ENCODE results near the gene PRAMEF11.
"Not testable (repeated sequence)": the region's sequence is repeated elsewhere in the genome, so short reads cannot be mapped to it uniquely, and the experiment has no call there.

The PRAMEF11 gene

DNA sequence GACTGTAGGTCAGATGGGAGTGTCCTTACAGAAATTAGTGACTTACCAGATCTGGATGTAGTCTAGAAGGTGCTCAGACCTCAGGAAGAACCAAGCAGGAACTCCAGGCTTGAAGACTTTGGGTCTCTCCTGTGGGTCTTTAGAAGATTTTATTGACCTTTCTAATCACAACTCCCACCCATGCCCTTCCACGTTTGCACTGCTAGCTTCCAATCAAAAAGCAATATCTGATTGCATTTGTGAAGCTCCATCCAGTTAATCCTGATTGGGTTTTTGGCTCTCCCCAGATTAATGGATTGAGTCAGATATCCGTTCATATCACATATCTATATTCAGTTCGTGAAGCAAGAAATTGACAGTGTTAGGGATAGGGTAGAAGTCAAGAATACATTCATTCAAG lies at the start of gene PRAMEF11:
TSS of gene PRAMEF11 (minus strand) at position 101 of the 400 bp plus-strand sequence. CDS start 2,621 bp downstream, outside the sequence.
- not testable (repeated sequence) for H3K27ac ChIP-seq (ENCODE audit: low read depth, low read length); H3K36me3 ChIP-seq (ENCODE audit: control insufficient read depth in 5 of 5, insufficient read depth in 5 of 5, low read length in 5 of 5); H3K9ac ChIP-seq (ENCODE audit: low read length in 5 of 5); H3K4me1 ChIP-seq (ENCODE audit: control insufficient read depth in 5 of 5, insufficient read depth in 5 of 5, low read length in 5 of 5); H3K27me3 ChIP-seq (ENCODE audit: control insufficient read depth in 5 of 5, insufficient read depth in 4 of 5, low read length in 5 of 5); H3K4me3 ChIP-seq (ENCODE audit: low read depth in 1 of 5, low read length in 5 of 5); H3K9me3 ChIP-seq (ENCODE audit: control insufficient read depth in 5 of 5, low read length in 5 of 5)

DNA sequence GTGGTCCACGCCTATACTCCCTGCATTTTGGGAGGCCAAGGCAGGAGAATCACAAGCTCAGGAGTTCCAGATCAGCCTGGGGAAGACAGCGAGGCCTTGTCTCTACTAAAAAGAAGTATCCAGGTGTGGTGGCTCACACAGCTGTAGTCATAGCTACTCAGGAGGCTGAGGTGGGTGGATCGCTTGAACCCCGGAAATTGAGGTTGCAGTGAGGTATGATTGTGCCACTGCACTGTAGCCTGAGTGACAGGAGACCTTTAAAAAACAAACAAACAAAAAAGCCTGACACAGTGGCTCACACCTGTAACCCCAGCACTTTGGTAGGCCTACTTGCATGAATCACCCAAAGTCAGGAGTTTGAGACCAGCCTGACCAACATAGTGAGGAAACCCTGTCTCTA lies 47.2 kb upstream of the PRAMEF11 start:
- not testable (repeated sequence) for H3K27me3 ChIP-seq (ENCODE audit: control insufficient read depth in 5 of 5, insufficient read depth in 4 of 5, low read length in 5 of 5); H3K9me3 ChIP-seq (ENCODE audit: control insufficient read depth in 5 of 5, low read length in 5 of 5); H3K4me3 ChIP-seq (ENCODE audit: low read depth in 1 of 5, low read length in 5 of 5); H3K36me3 ChIP-seq (ENCODE audit: control insufficient read depth in 5 of 5, insufficient read depth in 5 of 5, low read length in 5 of 5); H3K4me1 ChIP-seq (ENCODE audit: control insufficient read depth in 5 of 5, insufficient read depth in 5 of 5, low read length in 5 of 5); H3K27ac ChIP-seq (ENCODE audit: low read depth, low read length); H3K9ac ChIP-seq (ENCODE audit: low read length in 5 of 5)

DNA sequence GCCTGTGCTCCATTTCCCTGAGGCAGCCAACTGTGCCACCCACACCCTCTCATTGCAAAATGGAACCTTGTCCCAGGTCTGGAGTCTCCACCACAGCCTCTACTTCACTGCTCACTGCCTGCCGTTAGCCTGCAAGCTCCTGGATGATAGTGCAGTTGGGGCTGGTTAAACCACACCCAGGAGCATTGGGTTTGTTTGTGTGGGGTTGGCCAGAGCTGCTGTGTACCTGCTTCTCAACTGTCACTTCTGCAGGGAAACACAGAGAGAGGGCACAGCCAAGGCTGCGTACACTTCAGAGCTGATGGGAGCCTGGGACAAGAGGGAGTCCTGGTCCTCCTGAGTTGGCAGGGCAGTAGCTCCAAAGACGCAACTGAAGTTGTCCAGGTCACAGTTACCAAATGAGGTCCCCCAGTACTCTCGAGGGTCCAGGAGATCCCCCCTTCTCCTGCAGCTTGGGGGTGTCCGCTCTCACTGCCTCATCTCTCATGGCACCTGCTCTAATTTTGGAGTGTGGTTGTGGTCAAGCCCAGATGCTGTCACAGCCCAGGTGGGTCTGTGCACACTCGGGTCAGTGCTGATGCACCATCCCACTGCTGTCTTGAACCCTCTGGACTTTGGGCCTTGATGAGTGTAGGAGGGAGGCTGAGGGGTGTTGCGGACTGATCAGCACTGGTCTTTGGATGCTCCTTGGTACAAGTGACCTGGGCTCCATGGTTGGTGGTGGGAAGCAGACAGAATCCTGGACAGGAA lies 32.1 kb upstream of the PRAMEF11 start:
- H3K27ac ChIP-seq (ENCODE audit: low read depth, low read length); H3K4me1 ChIP-seq (ENCODE audit: control insufficient read depth in 5 of 5, insufficient read depth in 5 of 5, low read length in 5 of 5); H3K27me3 ChIP-seq (ENCODE audit: control insufficient read depth in 5 of 5, insufficient read depth in 4 of 5, low read length in 5 of 5); H3K4me3 ChIP-seq (ENCODE audit: low read depth in 1 of 5, low read length in 5 of 5); H3K9me3 ChIP-seq (ENCODE audit: control insufficient read depth in 5 of 5, low read length in 5 of 5); H3K9ac ChIP-seq (ENCODE audit: low read length in 5 of 5); H3K36me3 ChIP-seq (ENCODE audit: control insufficient read depth in 5 of 5, insufficient read depth in 5 of 5, low read length in 5 of 5): not testable (repeated sequence)

DNA sequence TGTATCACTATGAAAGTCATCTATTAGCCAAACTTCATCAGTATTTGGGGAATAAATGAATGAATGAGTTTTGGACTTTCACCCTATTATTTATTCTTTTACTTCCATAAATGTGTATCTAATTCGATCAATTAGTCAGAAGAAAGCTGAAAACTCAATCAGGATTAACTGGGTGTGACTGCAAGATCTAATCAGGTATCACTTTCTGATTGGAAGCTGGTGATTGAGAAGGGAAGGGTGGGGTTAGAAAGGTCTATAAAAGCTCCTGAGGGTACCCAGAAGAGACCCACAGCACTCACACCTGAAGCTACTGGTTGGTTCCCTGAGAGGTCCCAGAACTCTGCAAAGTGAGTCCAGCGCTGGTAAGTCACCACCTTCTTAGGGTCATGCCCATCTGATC lies 25.6 kb upstream of the PRAMEF11 start, which contains the start of gene PRAMEF2:
TSS of gene PRAMEF2 (plus strand) at position 301 of the 400 bp plus-strand sequence. CDS start 1,924 bp downstream, outside the sequence.
- H3K27ac ChIP-seq (ENCODE audit: low read depth, low read length); H3K4me3 ChIP-seq (ENCODE audit: low read depth in 1 of 5, low read length in 5 of 5); H3K4me1 ChIP-seq (ENCODE audit: control insufficient read depth in 5 of 5, insufficient read depth in 5 of 5, low read length in 5 of 5); H3K36me3 ChIP-seq (ENCODE audit: control insufficient read depth in 5 of 5, insufficient read depth in 5 of 5, low read length in 5 of 5); H3K9ac ChIP-seq (ENCODE audit: low read length in 5 of 5); H3K9me3 ChIP-seq (ENCODE audit: control insufficient read depth in 5 of 5, low read length in 5 of 5); H3K27me3 ChIP-seq (ENCODE audit: control insufficient read depth in 5 of 5, insufficient read depth in 4 of 5, low read length in 5 of 5): not testable (repeated sequence)

DNA sequence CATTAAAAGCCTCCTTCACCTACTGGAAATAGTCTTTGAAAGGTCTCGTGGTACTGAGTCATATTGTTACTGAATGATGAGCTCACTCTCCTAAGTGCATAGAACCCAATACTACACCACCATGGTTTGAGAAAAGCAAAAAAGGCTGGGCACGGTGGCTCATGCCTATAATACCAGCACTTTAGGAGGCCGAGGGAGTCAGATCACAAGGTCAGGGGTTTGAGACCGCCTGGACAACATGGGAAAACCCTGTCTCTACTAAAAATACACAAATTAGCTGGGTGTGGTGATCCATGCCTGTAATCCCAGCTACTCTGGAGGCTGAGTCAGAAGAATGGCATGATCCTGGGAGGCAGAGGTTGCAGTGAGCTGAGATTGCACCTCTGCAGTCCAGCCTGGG lies 20.6 kb upstream of the PRAMEF11 start:
- H3K27me3 ChIP-seq (ENCODE audit: control insufficient read depth in 5 of 5, insufficient read depth in 4 of 5, low read length in 5 of 5), result peaks cover 0 to 2% (median 0%) of the 10 kb centered on the region in 5 donors
- no peak overlapping the region for H3K9ac ChIP-seq (ENCODE audit: low read length in 5 of 5)
- no peak overlapping the region for H3K27ac ChIP-seq (ENCODE audit: low read depth, low read length)
- no peak overlapping the region for H3K4me3 ChIP-seq (ENCODE audit: low read depth in 1 of 5, low read length in 5 of 5)
- peaks cover 0 to 5% (median 0%) of the 10 kb centered on the region in 5 donors for H3K9me3 ChIP-seq (ENCODE audit: control insufficient read depth in 5 of 5, low read length in 5 of 5)
- H3K36me3 ChIP-seq (ENCODE audit: control insufficient read depth in 5 of 5, insufficient read depth in 5 of 5, low read length in 5 of 5), result no peaks in the 10 kb centered on the region
- H3K4me1 ChIP-seq (ENCODE audit: control insufficient read depth in 5 of 5, insufficient read depth in 5 of 5, low read length in 5 of 5), result no peaks in the 10 kb centered on the region

DNA sequence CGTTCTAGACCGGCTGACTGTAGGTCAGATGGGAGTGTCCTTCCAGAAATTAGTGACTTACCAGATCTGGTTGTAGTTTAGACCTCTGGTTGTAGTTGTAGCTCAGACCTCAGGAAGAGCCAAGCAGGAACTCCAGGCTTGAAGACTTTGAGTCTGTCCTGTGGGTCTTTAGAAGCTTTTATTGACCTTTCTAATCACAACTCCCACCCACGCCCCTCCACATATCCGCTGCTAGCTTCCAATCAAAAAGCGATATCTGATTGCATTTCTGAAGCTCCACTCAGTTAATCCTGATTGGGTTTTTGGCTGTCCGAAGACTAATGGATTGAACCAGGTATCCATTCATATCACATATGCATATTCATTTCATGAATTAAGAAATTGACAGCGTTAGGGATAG lies 17.4 kb upstream of the PRAMEF11 start, which contains the start of gene HNRNPCL1:
TSS of gene HNRNPCL1 (minus strand) at position 101 of the 400 bp plus-strand sequence. CDS start 431 bp downstream, outside the sequence.
- not testable (repeated sequence) for H3K27me3 ChIP-seq (ENCODE audit: control insufficient read depth in 5 of 5, insufficient read depth in 4 of 5, low read length in 5 of 5); H3K9ac ChIP-seq (ENCODE audit: low read length in 5 of 5); H3K4me1 ChIP-seq (ENCODE audit: control insufficient read depth in 5 of 5, insufficient read depth in 5 of 5, low read length in 5 of 5); H3K36me3 ChIP-seq (ENCODE audit: control insufficient read depth in 5 of 5, insufficient read depth in 5 of 5, low read length in 5 of 5); H3K27ac ChIP-seq (ENCODE audit: low read depth, low read length); H3K9me3 ChIP-seq (ENCODE audit: control insufficient read depth in 5 of 5, low read length in 5 of 5); H3K4me3 ChIP-seq (ENCODE audit: low read depth in 1 of 5, low read length in 5 of 5)

DNA sequence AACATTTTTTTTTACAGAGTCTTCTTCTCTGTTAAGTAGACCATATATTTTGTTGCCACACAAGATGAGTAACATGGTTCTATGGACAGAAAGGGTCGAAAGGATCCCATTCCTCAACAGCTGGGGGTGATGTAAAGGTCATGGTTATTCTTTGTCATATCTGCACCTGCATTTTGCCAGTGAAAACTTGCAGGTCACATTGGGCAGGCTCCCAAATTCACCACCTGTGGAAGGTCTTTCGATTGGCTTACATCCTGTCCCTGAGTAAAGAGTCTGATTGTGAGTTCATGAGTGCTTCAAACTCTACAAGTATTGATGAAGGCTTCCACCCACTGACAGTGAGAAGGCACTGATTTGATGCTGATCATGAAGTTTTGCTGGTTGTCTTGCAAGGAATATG lies 2.0 kb upstream of the PRAMEF11 start:
- H3K27ac ChIP-seq (ENCODE audit: low read depth, low read length); H3K9me3 ChIP-seq (ENCODE audit: control insufficient read depth in 5 of 5, low read length in 5 of 5); H3K4me3 ChIP-seq (ENCODE audit: low read depth in 1 of 5, low read length in 5 of 5); H3K27me3 ChIP-seq (ENCODE audit: control insufficient read depth in 5 of 5, insufficient read depth in 4 of 5, low read length in 5 of 5); H3K9ac ChIP-seq (ENCODE audit: low read length in 5 of 5); H3K36me3 ChIP-seq (ENCODE audit: control insufficient read depth in 5 of 5, insufficient read depth in 5 of 5, low read length in 5 of 5); H3K4me1 ChIP-seq (ENCODE audit: control insufficient read depth in 5 of 5, insufficient read depth in 5 of 5, low read length in 5 of 5): not testable (repeated sequence)

DNA sequence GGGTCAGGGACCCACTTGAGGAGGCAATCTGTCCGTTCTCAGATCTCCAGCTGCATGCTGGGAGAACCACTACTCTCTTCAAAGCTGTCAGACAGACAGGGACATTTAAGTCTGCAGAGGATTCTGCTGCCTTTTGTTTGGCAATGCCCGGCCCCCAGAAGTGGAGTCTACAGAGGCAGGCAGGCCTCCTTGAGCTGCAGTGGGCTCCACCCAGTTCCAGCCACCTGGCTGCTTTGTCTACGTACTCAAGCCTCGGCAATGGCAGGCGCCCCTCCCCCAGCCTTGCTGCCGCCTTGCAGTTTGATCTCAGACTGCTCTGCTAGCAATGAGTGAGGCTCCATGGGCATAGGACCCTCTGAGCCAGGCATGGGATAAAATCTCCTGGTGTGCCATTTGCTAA lies 12.1 kb downstream of the PRAMEF11 start:
- H3K36me3 ChIP-seq (ENCODE audit: control insufficient read depth in 5 of 5, insufficient read depth in 5 of 5, low read length in 5 of 5); H3K9me3 ChIP-seq (ENCODE audit: control insufficient read depth in 5 of 5, low read length in 5 of 5); H3K4me3 ChIP-seq (ENCODE audit: low read depth in 1 of 5, low read length in 5 of 5); H3K4me1 ChIP-seq (ENCODE audit: control insufficient read depth in 5 of 5, insufficient read depth in 5 of 5, low read length in 5 of 5); H3K27ac ChIP-seq (ENCODE audit: low read depth, low read length); H3K27me3 ChIP-seq (ENCODE audit: control insufficient read depth in 5 of 5, insufficient read depth in 4 of 5, low read length in 5 of 5); H3K9ac ChIP-seq (ENCODE audit: low read length in 5 of 5): not testable (repeated sequence)

DNA sequence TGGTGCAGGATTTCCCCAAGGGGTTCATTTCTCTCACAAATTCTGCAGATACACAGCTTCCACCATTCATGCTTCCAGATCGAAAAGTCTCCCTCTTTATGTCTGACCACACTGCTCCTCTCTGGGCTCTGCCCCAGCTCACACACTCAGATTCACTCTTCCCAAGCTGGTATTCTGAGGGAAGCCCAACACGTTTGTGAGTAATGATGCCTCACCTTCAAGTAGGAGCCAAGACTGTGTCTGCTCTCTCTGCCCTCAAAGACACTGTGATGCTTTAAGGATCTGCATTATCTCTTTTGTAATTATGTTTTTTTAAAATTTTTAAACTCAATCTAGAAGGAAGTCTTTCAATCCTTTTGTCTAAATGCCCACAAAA lies 19.8 kb downstream of the PRAMEF11 start:
- H3K9me3 ChIP-seq (ENCODE audit: control insufficient read depth in 5 of 5, low read length in 5 of 5), result no peaks in the 10 kb centered on the region
- no peak overlapping the region for H3K9ac ChIP-seq (ENCODE audit: low read length in 5 of 5)
- H3K27me3 ChIP-seq (ENCODE audit: control insufficient read depth in 5 of 5, insufficient read depth in 4 of 5, low read length in 5 of 5), result peaks cover 0 to 4% (median 3%) of the 10 kb centered on the region in 5 donors
- no peak overlapping the region for H3K4me3 ChIP-seq (ENCODE audit: low read depth in 1 of 5, low read length in 5 of 5)
- H3K4me1 ChIP-seq (ENCODE audit: control insufficient read depth in 5 of 5, insufficient read depth in 5 of 5, low read length in 5 of 5), result no peaks in the 10 kb centered on the region
- H3K36me3 ChIP-seq (ENCODE audit: control insufficient read depth in 5 of 5, insufficient read depth in 5 of 5, low read length in 5 of 5), result no peaks in the 10 kb centered on the region
- H3K27ac ChIP-seq (ENCODE audit: low read depth, low read length), result no peak overlapping the region

DNA sequence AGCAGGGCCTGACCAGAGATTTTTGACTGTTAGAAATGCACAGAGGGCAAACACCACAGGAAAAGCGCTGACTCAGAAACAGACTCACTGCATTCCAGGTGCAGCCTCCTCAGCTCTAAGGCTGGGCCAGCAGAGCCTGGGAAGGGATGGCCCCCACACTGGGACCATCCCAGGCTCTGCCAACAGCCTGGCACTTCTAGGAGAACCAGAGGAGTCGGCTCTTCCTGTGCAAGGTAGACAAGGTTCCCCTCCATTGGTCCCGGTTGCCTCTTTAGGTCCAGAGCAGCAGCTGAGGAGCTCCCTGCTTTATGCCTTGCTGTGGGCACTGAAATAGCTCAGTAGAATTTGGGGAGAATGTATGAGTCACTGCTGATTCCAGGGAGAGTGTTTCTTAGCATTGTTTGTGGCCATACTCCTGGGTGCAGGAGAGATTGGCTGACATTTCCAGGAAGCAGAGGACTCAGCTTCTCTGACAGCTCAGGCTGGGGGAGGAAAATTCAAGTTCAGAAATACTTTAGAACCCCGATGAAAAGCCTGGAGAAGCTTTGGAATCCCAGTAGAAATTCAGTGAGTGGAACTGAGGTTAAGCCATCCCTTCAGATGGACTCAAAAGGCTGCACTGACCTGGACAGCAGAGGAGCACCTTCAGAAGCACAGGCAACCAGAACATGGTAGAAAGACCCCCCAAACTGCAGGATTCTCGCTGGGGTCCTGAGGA lies 20.4 kb downstream of the PRAMEF11 start:
- Histone ChIP-seq H3K4me1 (ENCODE audit: control insufficient read depth in 5 of 5, insufficient read depth in 5 of 5, low read length in 5 of 5) (no peaks in the 10 kb centered on the region), H3K9ac (ENCODE audit: low read length in 5 of 5) (no peak overlapping the region), H3K9me3 (ENCODE audit: control insufficient read depth in 5 of 5, low read length in 5 of 5) (no peaks in the 10 kb centered on the region), H3K27ac (ENCODE audit: low read depth, low read length) (no peak overlapping the region), H3K27me3 (ENCODE audit: control insufficient read depth in 5 of 5, insufficient read depth in 4 of 5, low read length in 5 of 5) (peaks cover 0 to 4% (median 3%) of the 10 kb centered on the region in 5 donors), H3K36me3 (ENCODE audit: control insufficient read depth in 5 of 5, insufficient read depth in 5 of 5, low read length in 5 of 5) (no peaks in the 10 kb centered on the region), H3K4me3 (ENCODE audit: low read depth in 1 of 5, low read length in 5 of 5) (no peak overlapping the region)
